Smooth muscle cell (in vitro differentiated cells): ENCODE measurements around the gene KCTD21. TPM values are rescaled to one million over a fixed set of nuclear protein-coding genes. Genes with fewer than 3 reads are reported as not detected.

Source experiments
- polyA plus RNA-seq: library from polyadenylated mRNA; unstranded; fragments of >200 nt; fragmentation: Nextera tagmentation; extraction: Ambion mirVana; gene quantifications from 2 replicates; pipeline ENCODE4 v1.2.1, GENCODE V29; 2016
- small RNA-seq: library from RNA; depleted of rRNA; stranded (forward); fragments of <200 nt; gene quantifications from one replicate; pipeline ENCODE3, GENCODE V24; 2014
- total RNA-seq: library from RNA; depleted of rRNA; stranded (reverse); fragments of >200 nt; gene quantifications from 2 replicates; pipeline ENCODE4 v1.2.3, GENCODE V29; 2014

Gene KCTD21
- total and polyA plus RNA-seq, 2 experiments from 2014 or later, result 4.9 to 23.5 TPM

Small RNA genes lying within 50 kb of the gene (small RNA-seq; reads per million reads assigned to genes)
- gene RNU6-126P, result not detected

Other genes starting within 250 kb of the KCTD21 start
- 28.9 and 35.7 TPM in 2 replicates for gene INTS4, start 194.0 kb downstream of the KCTD21 start, total RNA-seq
- gene INTS4, start 194.0 kb downstream of the KCTD21 start, polyA plus RNA-seq, result 21.2 and 22.4 TPM in 2 replicates
- gene KCTD14, start 165.3 kb downstream of the KCTD21 start, total RNA-seq, result 0.45 and 1.5 TPM in 2 replicates
- 1.7 and 4.6 TPM in 2 replicates for gene KCTD14, start 165.3 kb downstream of the KCTD21 start, polyA plus RNA-seq
- gene THRSP, start 124.8 kb downstream of the KCTD21 start, total RNA-seq, result not detected in 2 replicates
- gene THRSP, start 124.8 kb downstream of the KCTD21 start, polyA plus RNA-seq, result not detected in 2 replicates
- 135 and 164 TPM in 2 replicates for gene NDUFC2, start 108.8 kb downstream of the KCTD21 start, total RNA-seq
- gene NDUFC2, start 108.8 kb downstream of the KCTD21 start, polyA plus RNA-seq, result 472 and 509 TPM in 2 replicates
- 68.3 and 103 TPM in 2 replicates for gene ALG8, start 49.0 kb downstream of the KCTD21 start, total RNA-seq
- gene ALG8, start 49.0 kb downstream of the KCTD21 start, polyA plus RNA-seq, result 62.0 and 66.4 TPM in 2 replicates
- 9.5 and 10.5 TPM in 2 replicates for gene USP35, start 293 bp upstream of the KCTD21 start, total RNA-seq
- gene USP35, start 293 bp upstream of the KCTD21 start, polyA plus RNA-seq, result 4.5 and 7.3 TPM in 2 replicates
- 9.7 and 15.0 TPM in 2 replicates for gene GAB2, start 229.2 kb upstream of the KCTD21 start, total RNA-seq
- 4.2 and 7.7 TPM in 2 replicates for gene GAB2, start 229.2 kb upstream of the KCTD21 start, polyA plus RNA-seq